ENCODE results near the gene GRM4. TPM values are rescaled to one million over a fixed set of nuclear protein-coding genes. Genes with fewer than 3 reads are reported as not detected.

The GRM4 gene
- total and polyA plus RNA-seq, 10 of the 15 experiments (the other 5 are each of a cell fraction or from before 2014, with no cell fraction given): 0.01 to 0.31 (median 0.05) TPM; not detected in 2

GRCh38 chr6:34074064-34074742 lies 71.7 kb downstream of the GRM4 start:
- POLR2A ChIA-PET: no interaction called here
- Histone ChIP-seq H3K4me3 (no peak overlapping the region), H3K27ac (ENCODE audit: control insufficient read depth, insufficient read depth) (no peak overlapping the region), H3K4me2 (ENCODE audit: control insufficient read depth, insufficient read depth) (no peak overlapping the region), H3K9ac (ENCODE audit: control insufficient read depth, insufficient read depth, low read length) (no peak overlapping the region), H3K36me3 (ENCODE audit: control insufficient read depth in 2 of 2, insufficient read depth in 2 of 2, low read length in 1 of 2) (no peaks in the 10 kb centered on the region), H2AFZ (ENCODE audit: control insufficient read depth, low read depth, low read length) (no peak overlapping the region), H3K79me2 (ENCODE audit: control insufficient read depth, insufficient read depth, low read length) (no peaks in the 10 kb centered on the region), H3K27me3 (replicated peaks in 1 of 2; ENCODE audit: control insufficient read depth in 2 of 2, insufficient read depth in 2 of 2, low read length in 1 of 2) (0 out of 4 replicates have a peak, but pooled peaks cover 0 to 1% of the 10 kb centered on the region in 2 experiments), H3K4me1 (ENCODE audit: control insufficient read depth, insufficient read depth, low read length) (no peaks in the 10 kb centered on the region), H4K20me1 (ENCODE audit: control insufficient read depth, insufficient read depth) (no peaks in the 10 kb centered on the region), H3K9me3 (replicated peaks; ENCODE audit: control insufficient read depth, insufficient read depth, low read length) (no peaks in the 10 kb centered on the region; the same call in 2 of the 3 replicates)
- in situ Hi-C loops (cut with MboI) (no loop called here), intact Hi-C loops (cut with micrococcal nuclease; ENCODE audit: unreplicated experiment) (no loop called here)
- FAIRE-seq (no peak), DNase-seq (ENCODE audit: low read depth, low spot score) (no peak), ATAC-seq (peak; percentile 50; the same call in 1 of the 3 replicates)
- no peak for TF ChIP-seq POLR2A (IDR thresholded peaks at IDR 0.05; ENCODE audit: low read depth, low read length)
- TF ChIP-seq RAD21 (IDR thresholded peaks at IDR 0.05; ENCODE audit: insufficient read depth, low read depth, low read length): no peak
- TF ChIP-seq ZNF592 (IDR thresholded peaks at IDR 0.05): no peak
- TF ChIP-seq NFYA (IDR thresholded peaks at IDR 0.05; ENCODE audit: borderline replicate concordance, low read depth, low read length): no peak
- TF ChIP-seq MLLT1 (IDR thresholded peaks at IDR 0.05): no peak
- TF ChIP-seq SRF (IDR thresholded peaks at IDR 0.05; ENCODE audit: low read depth in 2 of 2, low read length in 2 of 2): no peak
- TF ChIP-seq ZNF274 (IDR thresholded peaks at IDR 0.05; ENCODE audit: insufficient read depth, insufficient read length): no peak
- no peak for TF ChIP-seq SUPT20H (IDR thresholded peaks at IDR 0.05; ENCODE audit: borderline replicate concordance, control insufficient read depth, low read depth, low read length)
- TF ChIP-seq PBX3 (IDR thresholded peaks at IDR 0.05; ENCODE audit: insufficient replicate concordance, low read depth, low read length): no peak
- TF ChIP-seq ELK1 (IDR thresholded peaks at IDR 0.05; ENCODE audit: low read depth, low read length): no peak
- RAD21 ChIA-PET (ENCODE audit: unreplicated experiment): no interaction called here
- no TSS peak for BruUV-seq (replicated peaks)
- 58% methylated on average over 22 of the region's 22 CpGs for WGBS (ENCODE audit: insufficient coverage, insufficient replicate concordance, low lambda C conversion rate, missing lambda C conversion rate)
- CTCF ChIA-PET: interaction anchor here (0.9 kb wide), 1 partner anchor 19 kb away, joined by 6 read pairs; no protein-coding TSS in a partner anchor
- SMC1A ChIA-PET (ENCODE audit: uncharacterized antibody, unreplicated experiment): no interaction called here

Measured in GM12878 (cell line).